GM18505 (cell line): ENCODE data around the gene PTP4A2.

Experiments used
- ATAC-seq: cut with Tn5 transposase; IDR thresholded peaks from one replicate; pipeline ENCODE4 v1.9.1; 2021; ENCODE audit not compliant: unreplicated experiment
- POLR2A ChIP-seq: IDR thresholded peaks from 4 replicates; pipeline ENCODE4 v1.6.1; 2011; ENCODE audit warnings: borderline replicate concordance; ENCODE audit not compliant: insufficient read depth, insufficient read length; ENCODE audit errors: extremely low read depth

PTP4A2 gene

GRCh38 chr1:31924839-31925238, 13.3 kb downstream of the PTP4A2 start:
- TF ChIP-seq POLR2A = no peak
- no peak for ATAC-seq

- TF ChIP-seq POLR2A = no peak
- ATAC-seq = no peak
Measured at GRCh38 chr1:31923901-31924535, 14.2 kb downstream of the PTP4A2 start.

- ATAC-seq = no peak
- TF ChIP-seq POLR2A = no peak
Measured at GRCh38 chr1:31920956-31921355, 17.2 kb downstream of the PTP4A2 start.

- no peak for ATAC-seq
- TF ChIP-seq POLR2A = no peak
Measured at GRCh38 chr1:31919591-31919990, 18.6 kb downstream of the PTP4A2 start.

GRCh38 chr1:31915438-31915837, 22.7 kb downstream of the PTP4A2 start:
- TF ChIP-seq POLR2A = no peak
- no peak for ATAC-seq

GRCh38 chr1:31913968-31914367, 24.2 kb downstream of the PTP4A2 start:
- ATAC-seq = no peak
- peak; percentile 17 for TF ChIP-seq POLR2A

- TF ChIP-seq POLR2A = no peak
- no peak for ATAC-seq
Measured at GRCh38 chr1:31912839-31913239, 25.3 kb downstream of the PTP4A2 start.

- no peak for ATAC-seq
- peak; percentile 18 for TF ChIP-seq POLR2A
Measured at GRCh38 chr1:31911994-31912780, 26.0 kb downstream of the PTP4A2 start.

GRCh38 chr1:31910933-31911332, 27.2 kb downstream of the PTP4A2 start:
- no peak for TF ChIP-seq POLR2A

GRCh38 chr1:31909691-31910090, 28.5 kb downstream of the PTP4A2 start:
- no peak for ATAC-seq
- no peak for TF ChIP-seq POLR2A

More at GRCh38 chr1:31910933-31911332, 27.2 kb downstream of the PTP4A2 start:
- no peak for ATAC-seq

GRCh38 chr1:31906557-31906956, 31.6 kb downstream of the PTP4A2 start:
- ATAC-seq = no peak
- no peak for TF ChIP-seq POLR2A

- ATAC-seq = no peak
- no peak for TF ChIP-seq POLR2A
Measured at GRCh38 chr1:31905681-31906080, 32.5 kb downstream of the PTP4A2 start.

- ATAC-seq = no peak
- TF ChIP-seq POLR2A = peak; percentile 16
Measured at GRCh38 chr1:31905093-31905509, 33.1 kb downstream of the PTP4A2 start.
